ENCODE data around the gene MRM2.

The MRM2 gene

DNA sequence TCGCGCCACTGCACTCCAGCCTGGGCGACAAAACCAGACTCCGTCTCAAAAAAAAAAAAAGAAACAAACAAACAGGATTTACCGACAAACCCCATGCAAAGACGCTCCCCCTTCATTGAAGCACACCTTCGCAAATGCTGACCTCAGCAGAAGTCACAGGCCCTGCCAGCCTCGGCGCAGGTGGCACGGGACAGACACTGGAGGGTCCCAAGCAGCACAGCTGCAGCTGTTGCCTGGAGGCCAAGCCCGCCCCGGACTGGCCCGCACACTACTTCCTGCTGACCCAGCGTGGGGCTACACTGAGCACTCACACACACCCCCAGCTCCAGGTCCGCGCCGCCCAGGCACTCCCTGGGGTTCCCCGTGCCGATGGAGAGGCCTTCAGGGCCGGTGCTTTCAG is 41.1 kb upstream of the MRM2 start:
- ChIA-PET CTCF (interaction anchor here (0.5 kb wide), 1 partner anchor 38 kb away, joined by 9 read pairs; no protein-coding TSS in a partner anchor), POLR2A (ENCODE audit: low non-redundant PET) (no interaction called here)
- no peak for DNase-seq (ENCODE audit: low spot score)
- TF ChIP-seq CTCF (conservative IDR thresholded peaks at IDR 0.05; ENCODE audit: low read depth) = no peak
- H3K27ac ChIP-seq = no peak overlapping the region

DNA sequence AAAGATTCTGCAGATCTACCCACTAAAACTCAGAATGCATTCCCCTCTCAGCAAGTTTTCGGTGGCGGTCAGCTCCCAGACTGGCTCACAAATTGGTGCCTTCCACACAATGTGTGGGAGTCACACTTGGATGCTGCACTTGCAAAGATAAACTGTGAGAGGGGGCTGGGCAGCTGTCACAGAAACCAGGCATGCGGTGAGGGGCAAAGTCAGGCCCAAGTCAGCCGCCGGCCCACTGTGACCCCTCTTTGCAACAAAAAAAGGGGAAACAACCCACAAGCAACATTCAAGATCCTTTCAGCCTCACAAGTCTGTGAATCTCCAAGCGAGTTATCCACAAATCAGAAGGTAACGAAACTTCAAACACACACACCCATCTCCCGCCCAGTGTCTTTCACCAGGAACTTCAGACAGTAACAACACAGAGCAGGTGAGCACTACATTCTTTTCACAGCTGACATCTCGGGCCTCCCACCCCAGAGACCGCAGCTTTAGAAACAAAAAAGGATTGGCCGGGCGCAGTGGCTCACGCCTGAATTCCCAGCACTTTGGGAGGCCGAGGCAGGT is 40.3 kb upstream of the MRM2 start:
- no peak for TF ChIP-seq CTCF (conservative IDR thresholded peaks at IDR 0.05; ENCODE audit: low read depth)
- ChIA-PET POLR2A (ENCODE audit: low non-redundant PET) (no interaction called here), CTCF (interaction anchor here (0.5 kb wide), 1 partner anchor 141 kb away, joined by 3 read pairs; no protein-coding TSS in a partner anchor)
- no peak overlapping the region for H3K27ac ChIP-seq
- no peak for DNase-seq (ENCODE audit: low spot score)

DNA sequence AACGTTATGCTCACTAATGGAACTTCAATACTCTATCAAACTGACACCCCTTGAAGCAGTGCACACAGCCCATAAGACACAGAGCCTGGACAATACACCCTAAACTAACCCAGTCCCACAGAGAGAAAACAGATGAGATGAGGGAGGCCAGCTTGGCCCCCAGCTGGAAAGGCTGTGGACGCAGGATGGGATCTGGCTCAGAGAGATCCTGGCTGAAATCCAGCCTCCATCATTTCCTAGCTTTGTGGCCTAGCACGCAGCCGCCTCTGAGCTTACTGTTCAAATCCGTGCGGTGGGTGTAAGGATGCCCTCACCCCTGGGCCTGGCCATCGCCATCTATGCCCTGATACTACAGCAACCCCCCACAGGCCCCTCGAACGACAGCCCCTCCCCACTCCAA is 39.5 kb upstream of the MRM2 start:
- CTCF ChIA-PET = no interaction called here
- TF ChIP-seq CTCF (conservative IDR thresholded peaks at IDR 0.05; ENCODE audit: low read depth) = no peak
- POLR2A ChIA-PET (ENCODE audit: low non-redundant PET) = no interaction called here
- H3K27ac ChIP-seq = no peak overlapping the region
- no peak for DNase-seq (ENCODE audit: low spot score)

DNA sequence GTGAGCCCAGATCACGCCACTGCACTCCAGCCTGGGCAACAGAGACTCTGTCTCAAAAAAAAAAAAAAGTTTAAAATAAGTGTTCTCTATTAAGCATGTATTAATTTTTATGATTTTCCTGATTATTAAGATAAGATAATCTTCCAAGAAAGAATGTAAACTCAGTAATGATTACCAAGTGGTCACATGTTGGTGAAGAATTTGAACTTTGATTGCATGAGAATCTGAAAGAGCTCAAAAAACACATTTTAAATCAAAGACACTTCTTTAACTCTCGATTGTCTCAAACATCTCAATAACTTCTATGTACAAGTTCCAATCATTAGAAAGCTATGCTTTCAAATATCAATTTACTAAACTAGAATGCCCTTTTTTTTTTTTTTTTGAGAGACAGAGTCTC is 38.4 kb upstream of the MRM2 start:
- ChIA-PET CTCF (interaction anchor here (1.3 kb wide), 1 partner anchor 11 kb away, joined by 3 read pairs; no protein-coding TSS in a partner anchor), POLR2A (ENCODE audit: low non-redundant PET) (no interaction called here)
- DNase-seq (ENCODE audit: low spot score) = no peak
- H3K27ac ChIP-seq = no peak overlapping the region
- TF ChIP-seq CTCF (conservative IDR thresholded peaks at IDR 0.05; ENCODE audit: low read depth) = no peak

- TF ChIP-seq CTCF (conservative IDR thresholded peaks at IDR 0.05; ENCODE audit: low read depth) = no peak
- POLR2A ChIA-PET (ENCODE audit: low non-redundant PET) = no interaction called here
- H3K27ac ChIP-seq = no peak overlapping the region
- CTCF ChIA-PET = interaction anchor here (1.3 kb wide), 1 partner anchor 10 kb away, joined by 3 read pairs; no protein-coding TSS in a partner anchor
- no peak for DNase-seq (ENCODE audit: low spot score)
These were observed 37.9 kb upstream of the MRM2 start for GRCh38 chr7:2279896-2280295.

GRCh38 chr7:2278026-2278425 is 36.0 kb upstream of the MRM2 start:
- CTCF ChIA-PET = no interaction called here
- no peak for TF ChIP-seq CTCF (conservative IDR thresholded peaks at IDR 0.05; ENCODE audit: low read depth)
- no peak for DNase-seq (ENCODE audit: low spot score)
- POLR2A ChIA-PET (ENCODE audit: low non-redundant PET) = no interaction called here
- no peak overlapping the region for H3K27ac ChIP-seq

All from RWPE1 (cell line).